HG02642 (cell line): ENCODE results near the gene RNF213.

ENCODE experiments used
- ATAC-seq: cut with Tn5 transposase; IDR thresholded peaks from one replicate; pipeline ENCODE4 v1.9.1; 2021; ENCODE audit warnings: mild to moderate bottlenecking; ENCODE audit not compliant: unreplicated experiment, poor library complexity

Gene RNF213

DNA sequence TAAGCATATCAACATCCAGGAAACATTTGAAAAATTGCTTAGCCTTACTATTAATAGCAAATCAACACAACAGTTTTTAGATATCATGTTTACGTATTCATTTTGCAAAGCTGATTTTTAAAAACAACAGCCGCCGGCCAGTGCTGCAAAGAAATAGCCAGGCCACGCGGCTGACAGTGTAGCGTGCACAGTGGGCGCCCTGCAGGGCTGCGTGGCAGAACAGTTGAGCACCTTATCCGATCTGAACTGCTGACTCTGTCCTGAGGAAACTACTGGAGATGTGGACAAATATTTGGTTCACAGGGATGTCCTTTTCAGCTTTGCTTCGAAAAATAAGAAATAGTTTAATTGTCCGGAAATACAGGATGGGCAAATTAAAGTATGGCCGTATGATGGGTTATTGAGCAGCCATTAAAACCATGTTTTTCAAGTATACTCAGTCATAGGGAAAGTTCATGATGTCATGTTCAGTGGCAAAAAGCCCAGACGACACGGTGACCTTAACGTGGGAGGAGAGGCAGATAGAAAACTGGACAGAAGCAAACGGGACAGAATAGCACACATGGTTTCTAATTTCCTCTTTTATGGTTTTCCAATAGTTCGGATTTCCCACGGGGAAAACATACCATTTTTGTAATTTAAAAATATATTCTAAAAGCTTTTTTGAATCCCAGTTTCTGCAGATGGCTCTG, 101.9 kb downstream of the RNF213 start:
- no peak for ATAC-seq

DNA sequence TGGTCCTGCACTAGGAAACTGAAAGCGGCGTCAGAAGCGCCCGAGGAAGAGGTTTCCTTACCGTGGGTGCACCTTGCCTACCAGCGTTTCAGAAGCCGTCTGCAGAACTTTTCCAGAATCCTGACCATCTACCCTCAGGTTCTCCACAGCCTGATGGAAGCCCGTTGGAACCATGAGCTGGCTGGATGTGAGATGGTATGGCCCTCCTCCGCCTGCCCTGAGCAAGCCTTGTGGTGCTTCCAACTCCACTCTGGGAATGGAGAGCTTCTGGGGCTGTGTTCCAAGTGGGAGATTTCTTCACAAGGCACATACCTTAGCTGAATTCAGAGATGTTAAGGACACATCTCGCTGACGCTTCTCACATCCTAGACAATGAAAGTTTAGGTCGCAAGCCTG, 102.5 kb downstream of the RNF213 start:
- ATAC-seq: no peak

DNA sequence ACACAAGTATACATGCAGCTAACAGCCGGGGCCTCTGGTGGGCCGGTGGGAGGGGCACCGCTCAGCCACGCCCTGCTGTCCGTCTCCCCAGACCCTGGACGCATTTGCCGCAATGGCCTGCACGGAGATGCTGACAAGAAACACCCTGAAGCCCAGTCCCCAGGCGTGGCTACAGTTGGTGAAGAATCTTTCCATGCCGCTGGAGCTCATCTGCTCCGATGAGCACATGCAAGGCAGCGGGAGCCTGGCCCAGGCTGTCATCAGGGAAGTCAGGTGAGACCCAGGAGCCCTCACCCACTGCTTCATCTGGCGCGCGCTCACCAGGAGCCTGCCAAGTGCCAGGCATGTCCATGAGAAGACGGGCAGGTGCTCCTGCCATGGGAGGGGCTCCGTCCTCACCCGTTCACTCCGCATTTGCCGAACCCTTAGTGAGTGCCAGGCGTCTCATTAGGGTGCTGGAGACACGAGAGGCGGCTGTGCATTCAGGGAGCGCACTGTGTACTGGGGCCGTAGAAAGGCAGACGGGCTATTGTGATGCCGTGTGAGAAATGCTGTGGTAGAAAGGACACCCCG, 103.0 kb downstream of the RNF213 start:
- ATAC-seq: no peak

DNA sequence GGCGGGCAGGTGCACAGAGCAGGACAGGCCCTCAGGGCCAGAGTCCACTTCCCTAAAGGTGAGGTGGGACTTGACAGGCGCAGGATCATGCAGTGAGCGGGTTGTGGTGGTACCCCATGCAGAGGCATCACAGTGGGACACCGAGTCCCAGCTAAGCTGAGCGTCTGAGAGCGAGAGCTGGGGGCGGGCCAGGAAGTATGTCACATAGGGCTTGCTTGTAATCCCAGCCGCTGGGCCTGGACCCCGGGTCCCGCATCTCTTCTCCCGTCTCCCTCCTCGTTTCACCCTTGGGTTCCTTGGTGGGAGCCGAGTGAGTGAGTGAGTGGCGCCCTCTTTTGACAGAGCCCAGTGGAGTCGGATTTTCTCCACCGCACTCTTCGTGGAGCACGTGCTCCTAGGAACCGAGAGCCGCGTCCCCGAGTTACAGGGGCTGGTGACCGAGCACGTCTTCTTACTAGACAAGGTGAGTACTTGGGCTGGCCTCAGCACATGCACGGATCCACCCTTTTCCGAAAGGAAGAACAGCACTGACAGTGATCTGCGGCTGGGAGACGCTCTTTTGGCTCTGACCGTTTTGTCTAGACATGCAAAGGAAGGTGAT, 103.5 kb downstream of the RNF213 start:
- no peak for ATAC-seq

DNA sequence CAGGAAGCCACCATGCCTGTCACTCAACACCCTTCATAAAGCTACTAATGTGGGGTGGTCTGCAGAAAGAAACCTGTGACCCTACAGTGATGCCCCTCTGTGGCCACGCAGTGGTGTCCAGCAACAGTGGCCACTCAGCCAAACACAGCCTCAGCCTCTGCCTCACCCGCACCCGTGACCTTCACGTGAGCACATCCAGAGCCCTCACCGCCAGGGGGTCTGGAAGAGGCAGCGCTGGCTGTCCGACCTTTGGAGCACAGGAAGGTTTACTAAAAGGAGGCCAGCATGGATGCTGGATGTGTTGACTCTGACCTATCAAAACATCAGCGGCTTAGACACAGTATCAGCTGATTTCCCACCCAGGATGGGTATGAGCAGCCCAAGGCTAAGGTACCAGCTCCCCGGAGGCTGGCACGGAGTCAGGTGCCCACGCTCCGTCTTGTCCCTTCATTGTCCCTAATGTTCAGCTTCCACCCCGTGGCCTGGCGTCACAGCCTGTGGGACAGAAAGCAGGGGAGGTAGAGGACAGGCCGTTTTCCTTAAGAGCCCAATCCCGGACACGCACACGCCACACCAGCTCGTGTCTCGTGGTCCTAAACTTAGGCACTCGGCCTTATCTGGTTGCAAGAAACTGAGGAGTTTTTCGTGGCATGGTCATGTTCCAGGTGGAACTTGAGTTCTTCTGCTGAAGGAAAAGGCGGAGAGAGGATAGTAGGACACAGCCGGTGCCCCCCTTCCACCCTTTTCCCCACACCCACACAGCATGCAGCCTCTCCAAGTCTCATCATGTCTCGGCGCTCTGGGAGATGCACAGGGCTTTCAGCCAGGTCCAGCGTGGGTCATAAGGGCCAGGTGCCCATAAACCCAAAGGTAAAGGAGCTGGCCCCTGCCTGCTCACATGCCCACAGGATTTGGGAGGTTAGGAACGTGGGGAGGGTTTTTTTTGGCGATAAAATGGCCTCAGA, 104.6 kb downstream of the RNF213 start:
- no peak for ATAC-seq

DNA sequence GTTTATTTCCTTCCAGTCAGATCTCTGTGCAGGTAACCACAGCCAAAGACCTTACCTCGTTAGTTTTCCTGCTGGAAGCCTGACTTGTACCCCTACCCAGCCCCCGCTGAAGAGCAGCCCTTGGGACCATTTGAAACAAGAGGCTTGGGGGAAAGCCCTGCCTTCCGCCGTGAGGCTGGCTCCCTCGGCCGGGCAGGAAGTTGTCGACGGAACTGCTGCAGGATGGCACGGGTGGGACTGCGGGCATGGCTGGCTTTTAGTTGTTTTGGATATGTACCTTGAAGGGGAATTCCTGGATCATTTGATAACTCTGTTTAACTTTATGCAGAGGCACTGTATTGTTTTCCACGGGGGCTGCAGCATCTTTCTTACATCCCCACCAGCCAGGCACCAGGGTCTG, 105.3 kb downstream of the RNF213 start:
- no peak for ATAC-seq

DNA sequence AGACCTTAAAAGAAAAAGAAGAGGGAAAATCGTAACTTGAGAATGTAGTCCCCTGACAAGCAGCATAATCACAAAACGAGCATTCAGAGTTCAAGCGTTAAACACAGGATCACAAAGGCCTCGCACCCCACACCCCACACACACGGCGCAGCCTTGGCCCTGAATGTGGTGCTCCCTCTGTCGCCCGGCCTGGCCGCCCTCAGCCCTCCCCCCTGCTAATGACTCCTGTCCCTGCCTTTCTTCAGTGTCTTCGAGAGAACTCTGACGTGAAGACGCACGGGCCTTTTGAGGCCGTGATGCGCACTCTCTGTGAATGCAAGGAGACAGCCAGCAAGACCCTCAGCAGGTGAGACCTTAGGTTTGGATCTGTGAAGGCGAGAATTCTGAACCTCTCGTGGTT, 106.9 kb downstream of the RNF213 start:
- ATAC-seq: no peak

DNA sequence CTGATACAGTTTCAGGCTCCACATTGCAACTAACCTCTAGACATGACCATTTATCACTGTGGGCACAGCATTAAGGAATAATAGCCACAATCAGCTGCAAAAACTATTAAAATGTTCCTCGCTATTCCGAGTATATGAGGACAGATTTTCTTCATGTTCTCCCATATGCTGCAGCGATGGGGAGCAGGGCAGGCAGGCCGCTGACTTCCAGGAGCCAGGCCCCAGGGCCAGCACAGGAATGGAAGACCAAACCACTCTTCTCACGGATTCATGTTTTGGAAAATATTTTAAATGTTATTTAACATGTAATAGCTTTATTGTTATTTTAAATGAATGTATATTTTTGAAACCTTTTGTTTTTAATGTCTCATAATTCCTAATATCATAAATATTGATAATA, 110.5 kb downstream of the RNF213 start:
- no peak for ATAC-seq

DNA sequence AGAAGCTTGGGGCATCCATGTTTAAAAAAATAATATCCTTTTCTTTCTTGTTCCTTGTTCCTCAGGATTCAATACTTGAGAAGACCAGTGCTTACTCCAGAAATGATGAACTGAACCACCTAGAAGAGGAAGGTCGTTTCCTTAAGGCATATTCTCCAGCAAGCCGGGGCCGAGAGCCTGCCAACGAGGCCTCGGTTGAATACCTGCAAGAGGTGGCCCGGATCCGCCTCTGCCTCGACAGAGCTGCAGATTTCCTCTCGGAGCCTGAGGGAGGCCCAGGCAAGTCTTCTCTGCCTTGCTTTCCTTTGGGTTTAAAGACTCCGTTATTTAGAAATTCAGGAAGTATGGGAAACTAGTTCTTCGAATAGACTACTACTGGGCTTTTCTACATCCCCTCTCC, 111.8 kb downstream of the RNF213 start:
- no peak for ATAC-seq

DNA sequence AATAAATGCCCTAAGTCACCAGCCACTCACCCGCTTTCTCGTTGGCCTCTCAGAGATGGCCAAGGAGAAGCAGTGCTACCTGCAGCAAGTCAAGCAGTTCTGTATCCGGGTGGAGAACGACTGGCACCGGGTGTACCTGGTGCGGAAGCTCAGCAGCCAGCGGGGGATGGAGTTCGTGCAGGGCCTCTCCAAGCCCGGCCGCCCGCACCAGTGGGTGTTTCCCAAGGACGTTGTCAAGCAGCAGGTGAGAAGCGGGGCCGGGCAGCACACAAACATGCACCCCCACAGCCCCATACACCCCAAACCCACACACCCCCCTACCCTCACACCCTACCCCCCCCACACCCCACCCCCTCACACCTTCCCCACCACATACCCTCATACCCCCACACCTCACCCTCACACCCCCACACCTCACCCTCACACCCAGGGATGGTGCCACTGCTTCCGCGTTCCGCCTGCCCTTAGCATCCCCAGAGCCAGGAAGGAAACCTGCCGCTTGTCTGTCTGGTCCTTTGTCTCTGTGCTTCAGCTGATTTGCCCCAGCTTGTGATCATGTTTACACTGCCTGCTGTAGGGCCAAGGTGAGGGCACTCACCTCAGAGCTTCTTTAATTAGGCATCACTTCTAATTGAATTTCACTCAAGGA, 112.4 kb downstream of the RNF213 start:
- ATAC-seq: no peak

DNA sequence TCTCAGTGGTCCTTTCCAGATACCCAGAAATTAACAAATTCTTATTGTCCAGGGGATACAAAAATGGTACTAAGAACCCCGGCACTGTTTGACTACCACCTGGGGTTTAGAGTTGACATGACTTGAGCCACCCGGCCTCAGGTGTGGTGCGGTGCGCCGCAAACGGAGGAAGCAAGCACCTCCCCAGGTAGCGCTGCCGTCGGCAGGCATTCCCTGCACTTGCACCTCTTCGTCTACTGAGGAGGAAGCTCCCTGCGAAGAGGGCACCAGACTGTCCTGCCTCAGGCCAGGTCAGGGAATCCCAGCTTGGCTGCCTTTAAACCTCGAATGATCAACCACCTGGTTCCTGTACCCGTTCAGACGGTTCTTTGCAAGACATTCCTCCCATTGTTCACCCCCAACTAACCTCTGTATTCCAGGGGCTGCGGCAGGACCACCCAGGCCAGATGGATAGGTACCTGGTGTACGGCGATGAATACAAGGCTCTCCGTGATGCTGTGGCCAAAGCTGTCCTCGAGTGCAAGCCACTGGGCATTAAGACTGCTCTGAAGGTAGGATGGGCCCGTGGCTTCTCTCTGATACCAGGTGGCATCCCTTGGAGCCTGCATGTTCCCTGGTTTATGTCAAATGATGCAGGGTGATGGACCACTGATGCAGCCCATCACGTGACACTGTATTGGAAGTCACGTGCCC, 113.5 kb downstream of the RNF213 start:
- ATAC-seq: no peak

DNA sequence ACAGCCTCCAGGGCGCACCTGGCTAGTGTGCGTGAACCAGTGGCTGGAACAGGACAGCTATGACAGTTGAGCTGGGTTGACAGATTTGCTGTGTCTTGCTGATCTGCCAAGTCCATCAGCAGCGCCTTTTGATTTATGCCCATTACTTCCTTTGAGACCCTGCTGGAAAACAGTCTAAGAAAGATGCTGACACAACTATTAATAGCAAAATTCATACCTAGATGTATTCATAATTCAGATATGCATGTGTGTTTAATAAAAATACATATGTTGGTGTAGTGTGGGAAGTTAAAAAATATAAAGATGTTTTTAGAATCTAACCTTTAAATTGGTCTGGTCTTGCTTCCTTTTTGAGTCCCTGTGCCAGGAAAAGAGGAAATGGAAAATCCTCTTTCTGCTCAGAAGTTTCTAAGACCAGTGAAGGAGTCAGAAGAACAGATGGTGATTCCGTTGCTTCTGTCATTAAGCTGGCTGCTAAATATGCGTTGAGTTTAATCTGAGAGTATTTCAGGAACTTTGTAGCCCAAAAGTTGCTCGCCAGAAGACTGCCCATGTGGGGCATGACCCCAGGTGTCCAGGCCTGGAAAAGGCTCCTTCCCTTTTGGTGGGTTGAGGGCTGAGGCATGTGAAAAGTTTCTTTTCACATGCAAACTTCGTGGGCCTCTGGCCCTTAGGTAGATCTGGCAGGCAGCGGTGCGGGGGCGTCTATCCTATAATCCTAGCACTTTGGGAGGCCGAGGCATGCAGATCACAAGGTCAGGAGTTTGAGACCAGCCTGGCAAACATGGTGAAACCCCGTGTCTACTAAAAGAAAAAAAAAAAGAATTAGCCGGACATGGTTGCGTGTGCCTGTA, 114.3 kb downstream of the RNF213 start:
- no peak for ATAC-seq

DNA sequence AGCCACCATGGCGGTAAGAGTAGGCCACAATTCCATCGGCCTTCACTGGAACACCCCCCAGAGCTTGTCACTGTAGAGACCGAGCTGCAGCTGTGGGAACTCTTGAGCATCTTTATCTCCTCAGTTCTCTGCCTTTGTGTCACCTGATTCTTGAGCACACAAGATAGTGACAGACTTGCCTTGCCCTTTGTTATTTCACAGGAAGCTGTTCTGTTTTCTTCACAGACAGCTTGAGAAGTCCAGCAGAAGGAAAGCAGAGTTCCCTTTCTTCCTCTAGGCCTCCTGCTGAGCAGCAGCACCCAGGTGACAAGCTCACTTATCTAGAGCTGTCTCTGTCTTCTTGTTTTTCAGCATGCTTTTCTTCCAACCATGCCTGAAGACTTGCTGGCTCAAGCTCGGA, 115.9 kb downstream of the RNF213 start:
- no peak for ATAC-seq

DNA sequence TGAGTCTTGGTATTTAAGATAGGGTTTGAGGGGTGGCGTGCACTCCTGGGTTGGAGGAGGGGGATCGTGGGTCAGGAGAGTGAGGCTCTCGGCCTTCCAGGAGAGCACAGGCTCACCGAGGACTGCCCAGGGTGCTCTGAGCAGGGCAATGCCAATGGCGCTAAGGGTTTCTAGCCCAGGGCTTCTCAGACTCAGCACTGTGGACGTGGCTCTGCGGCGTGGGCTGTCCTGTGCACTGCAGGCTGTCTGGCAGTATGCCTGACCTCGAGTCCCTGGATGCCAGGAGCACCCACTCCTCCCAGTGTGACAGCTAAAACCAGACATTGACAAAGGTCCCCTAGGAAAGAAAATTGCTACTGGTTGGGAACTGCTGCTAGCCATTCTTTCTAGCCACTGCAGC, 117.1 kb downstream of the RNF213 start:
- ATAC-seq: no peak

DNA sequence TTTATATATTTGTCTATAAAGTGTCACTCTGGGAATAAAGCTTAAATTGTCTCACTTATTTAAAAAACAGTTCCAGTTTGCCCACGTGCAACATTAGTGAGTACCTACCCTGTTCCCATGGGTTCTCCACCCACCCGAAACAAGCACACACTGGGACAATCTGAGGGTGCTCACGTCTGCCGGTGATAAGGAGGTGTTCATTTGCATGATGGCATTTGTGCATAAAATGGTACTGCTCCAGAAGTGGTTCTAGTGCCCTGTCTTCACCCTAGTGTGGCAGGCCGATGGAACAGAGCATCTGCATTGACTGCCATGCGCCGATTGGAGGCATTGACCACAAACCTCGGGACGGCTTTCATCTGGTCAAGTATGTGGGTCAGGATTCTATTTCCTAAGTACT, 118.7 kb downstream of the RNF213 start:
- ATAC-seq: no peak

DNA sequence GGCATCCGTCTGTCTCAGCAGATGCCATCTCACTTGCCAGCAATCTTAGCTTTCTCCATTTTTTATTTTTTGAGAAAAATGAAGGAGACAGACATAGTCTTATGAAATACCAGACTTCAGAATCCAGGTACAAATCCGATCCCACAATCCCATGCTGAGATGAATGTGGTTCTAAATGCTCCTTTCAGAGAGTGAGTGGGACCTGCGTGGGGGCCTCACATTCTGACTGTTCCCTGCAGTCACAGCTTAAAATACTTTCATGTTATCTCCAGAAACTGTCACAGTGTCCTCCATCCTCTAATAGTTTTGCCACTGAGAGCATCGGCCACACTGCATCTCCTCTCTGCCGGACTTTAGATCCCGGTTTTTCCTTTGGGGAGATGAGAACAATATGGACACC, 119.4 kb downstream of the RNF213 start:
- ATAC-seq: no peak

DNA sequence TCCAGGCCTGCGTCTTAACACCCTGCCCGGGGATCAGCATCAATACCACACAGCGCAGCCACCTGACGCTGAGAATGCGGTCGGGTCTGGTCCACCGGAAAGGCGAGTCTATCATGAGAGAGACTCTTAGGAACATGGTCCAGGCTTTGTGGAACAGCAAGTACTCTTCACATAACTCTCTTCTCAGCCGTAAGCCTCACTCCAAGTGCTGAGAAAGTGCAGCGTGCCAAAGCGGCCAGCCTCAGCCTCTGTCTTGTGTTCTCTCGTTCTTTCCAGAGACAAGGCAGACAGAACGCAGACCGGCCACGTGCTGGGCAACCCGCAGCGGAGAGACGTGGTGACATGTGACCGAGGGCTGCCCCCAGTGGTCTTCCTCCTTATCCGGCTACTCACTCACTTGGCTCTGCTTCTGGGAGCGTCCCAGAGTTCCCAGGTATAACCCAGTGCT, 119.9 kb downstream of the RNF213 start:
- ATAC-seq: no peak

DNA sequence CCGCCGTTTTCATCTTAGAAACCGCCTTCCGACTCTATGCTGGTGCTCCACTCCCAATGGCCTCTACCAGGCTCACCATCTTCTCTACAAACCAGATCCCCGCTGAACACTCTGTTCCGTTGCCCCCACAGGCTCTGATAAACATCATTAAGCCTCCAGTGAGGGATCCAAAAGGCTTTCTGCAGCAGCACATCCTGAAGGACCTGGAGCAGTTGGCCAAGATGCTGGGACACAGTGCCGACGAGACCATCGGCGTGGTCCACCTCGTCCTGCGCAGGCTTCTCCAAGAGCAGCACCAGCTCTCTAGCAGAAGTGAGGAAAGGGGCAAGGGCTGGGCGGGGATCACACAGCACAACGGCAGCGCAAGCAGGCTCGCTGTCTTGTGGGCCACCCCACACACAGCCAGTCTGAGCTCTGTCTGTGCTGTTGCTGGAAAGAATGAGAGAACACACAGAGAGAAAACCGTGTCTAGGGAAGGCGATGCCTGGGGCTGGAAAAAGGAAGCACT, 120.8 kb downstream of the RNF213 start:
- ATAC-seq: no peak

DNA sequence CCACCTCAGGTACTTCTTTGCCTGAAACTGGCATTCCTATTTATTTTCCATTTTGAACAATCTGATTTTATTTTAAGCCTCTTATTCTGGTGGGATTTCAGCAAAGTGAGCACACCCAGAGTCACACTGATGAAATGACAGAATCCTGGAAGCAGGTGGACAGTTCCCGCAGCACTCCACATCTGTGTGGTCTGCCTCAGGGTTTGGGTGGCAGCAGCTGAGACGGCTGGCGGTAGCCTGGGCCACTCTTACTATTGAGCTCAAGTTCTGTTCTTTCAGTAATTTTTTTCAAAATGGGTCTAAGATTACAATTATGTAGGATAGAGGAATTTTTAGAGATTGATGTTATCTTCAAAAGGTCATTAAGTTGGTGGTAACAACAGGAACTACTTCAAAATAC, 121.8 kb downstream of the RNF213 start:
- no peak for ATAC-seq
